Measurements from ENCODE around the gene GPC6.
"Not testable (repeated sequence)": the region's sequence is repeated elsewhere in the genome, so short reads cannot be mapped to it uniquely, and the experiment has no call there.

Gene GPC6

DNA sequence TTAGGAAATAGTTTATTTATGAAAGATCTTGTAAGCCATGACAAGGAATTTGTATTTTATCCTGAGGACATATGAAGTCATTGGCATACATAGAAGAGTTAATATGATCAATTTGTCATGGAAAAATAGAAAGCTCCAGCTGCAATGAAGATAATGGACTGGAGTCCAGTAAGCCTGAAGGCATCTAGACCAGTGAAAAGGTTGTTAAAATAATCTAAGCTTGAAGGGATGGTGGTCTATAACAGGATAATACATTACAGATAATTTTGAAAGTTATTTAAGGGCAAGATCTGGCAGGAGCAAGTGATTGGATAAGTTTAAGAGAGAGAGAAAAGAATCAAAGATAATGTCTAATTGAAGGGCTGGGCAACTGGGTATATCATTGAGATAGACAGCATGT, 224.2 kb downstream of the GPC6 start:
- DNase-seq: no peak

DNA sequence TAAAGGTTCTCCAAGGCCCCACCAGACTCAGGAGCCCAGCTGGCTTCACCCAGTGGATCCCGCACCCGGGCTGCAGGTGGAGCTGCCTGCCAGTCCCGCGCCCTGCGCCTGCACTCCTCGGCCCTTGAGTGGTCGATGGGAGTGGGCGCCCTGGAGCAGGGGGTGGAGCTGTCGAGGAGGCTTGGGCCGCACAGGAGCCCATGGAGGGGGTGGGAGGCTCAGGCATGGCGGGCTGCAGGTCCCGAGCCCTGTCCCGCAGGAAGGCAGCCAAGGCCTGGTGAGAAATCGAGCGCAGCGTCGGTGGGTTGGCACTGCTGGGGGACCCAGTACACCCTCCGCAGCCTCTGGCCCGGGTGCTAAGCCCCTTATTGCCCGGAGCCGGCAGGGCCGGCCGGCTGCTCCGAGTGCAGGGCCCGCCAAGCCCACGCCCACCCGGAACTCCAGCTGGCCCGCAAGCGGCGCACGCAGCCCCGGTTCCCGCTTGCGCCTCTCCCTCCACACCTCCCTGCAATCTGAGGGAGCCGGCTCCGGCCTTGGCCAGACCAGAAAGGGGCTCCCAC, 228.1 kb downstream of the GPC6 start:
- DNase-seq: not testable (repeated sequence)

DNA sequence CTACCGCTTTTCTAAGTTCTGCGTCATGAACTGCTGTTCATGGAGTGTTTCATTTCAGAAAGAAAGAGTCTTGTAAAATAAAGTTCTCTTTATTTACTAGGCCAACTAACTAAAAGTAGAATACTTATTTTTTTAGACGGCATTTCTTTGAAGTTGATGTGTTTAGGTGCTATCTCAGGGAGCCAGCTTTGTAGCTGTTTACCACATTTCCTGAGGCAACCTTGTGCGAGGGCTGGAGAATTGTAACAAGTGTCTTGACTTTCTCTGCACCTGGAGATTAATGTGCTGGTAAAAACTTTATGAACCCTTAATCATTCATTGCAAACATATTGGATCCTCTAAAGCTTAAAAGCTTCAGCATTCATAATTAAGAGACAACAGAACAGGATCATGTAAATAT, 229.3 kb downstream of the GPC6 start:
- DNase-seq: peak; percentile 10

DNA sequence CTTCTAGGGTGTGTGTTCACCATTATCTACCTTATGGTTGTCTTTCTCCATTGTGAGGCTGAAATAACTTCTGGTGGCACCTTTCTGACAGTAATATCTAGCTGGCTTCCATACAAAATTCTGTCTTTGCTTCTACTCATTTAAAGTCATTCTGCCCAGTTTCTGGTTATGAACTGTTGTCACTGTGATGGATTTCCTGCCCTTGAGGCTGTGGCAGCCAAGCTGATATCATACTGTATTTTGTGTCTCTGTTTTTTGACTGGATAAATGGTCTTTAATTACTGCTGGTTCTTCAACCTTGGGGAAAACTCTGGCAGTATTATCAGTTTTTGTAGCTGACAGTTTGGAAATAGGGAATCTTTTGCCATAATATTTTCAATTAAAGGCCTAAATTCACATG, 233.4 kb downstream of the GPC6 start:
- DNase-seq: no peak

DNA sequence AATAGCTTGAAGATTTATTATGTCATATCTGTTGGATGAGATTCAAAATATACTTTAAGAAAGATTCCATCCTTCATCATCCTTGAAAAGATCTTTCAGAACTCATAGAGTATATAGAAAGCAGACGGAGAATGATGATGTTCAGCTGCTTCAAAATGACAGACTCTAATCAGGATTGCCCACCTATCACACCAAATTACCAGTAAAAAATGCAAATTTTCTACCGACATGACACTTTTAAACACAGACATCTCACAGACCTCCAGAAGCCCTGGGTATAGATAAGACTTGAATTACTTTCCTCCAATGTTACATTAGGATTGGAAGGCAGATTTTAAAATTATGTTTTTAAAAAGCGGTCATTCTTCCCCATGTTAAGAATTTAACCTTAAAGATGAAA, 235.5 kb downstream of the GPC6 start:
- DNase-seq: no peak

DNA sequence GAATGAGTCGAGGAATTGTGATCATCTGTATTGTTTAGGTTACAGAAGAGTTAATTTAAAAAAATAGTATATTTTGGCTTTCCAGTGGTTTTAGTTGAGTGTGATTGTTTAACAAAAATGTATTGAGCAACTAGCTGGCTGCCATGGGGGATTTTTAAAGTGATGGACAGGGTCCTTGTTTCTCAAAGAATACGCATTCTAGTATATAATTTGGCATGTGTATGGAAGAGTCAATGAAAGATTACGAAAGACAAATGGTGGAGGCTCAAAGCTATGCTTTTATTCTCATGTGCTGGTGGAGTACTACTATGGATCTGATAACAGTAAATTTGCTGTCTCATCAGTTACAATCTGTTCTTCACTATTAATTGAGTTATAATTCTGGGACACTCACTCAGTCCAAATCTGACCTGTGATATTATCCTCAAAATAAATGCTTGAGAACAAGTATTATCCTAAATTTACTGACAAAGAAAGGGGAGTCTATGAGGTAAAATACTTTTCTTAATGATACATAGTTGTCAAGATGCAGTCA, 240.0 kb downstream of the GPC6 start:
- DNase-seq: no peak

DNA sequence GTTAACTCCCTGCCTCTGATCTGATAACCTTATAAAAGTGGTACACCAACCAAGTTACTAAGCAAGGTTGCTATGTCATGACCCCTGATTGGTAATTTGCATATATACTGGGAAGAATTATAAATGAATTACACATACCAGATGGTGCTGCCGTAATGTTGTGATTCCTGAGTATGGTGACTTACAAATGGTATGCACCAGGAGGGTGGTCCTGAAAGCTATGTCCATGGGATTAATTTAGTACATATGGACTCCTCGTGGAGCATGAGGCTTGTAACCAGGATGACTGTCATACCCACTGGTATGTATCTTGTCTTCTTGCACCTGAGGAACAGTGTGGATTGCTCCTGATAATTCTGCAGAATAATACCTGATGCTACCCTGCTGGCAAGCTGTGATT, 240.6 kb downstream of the GPC6 start:
- DNase-seq: no peak

DNA sequence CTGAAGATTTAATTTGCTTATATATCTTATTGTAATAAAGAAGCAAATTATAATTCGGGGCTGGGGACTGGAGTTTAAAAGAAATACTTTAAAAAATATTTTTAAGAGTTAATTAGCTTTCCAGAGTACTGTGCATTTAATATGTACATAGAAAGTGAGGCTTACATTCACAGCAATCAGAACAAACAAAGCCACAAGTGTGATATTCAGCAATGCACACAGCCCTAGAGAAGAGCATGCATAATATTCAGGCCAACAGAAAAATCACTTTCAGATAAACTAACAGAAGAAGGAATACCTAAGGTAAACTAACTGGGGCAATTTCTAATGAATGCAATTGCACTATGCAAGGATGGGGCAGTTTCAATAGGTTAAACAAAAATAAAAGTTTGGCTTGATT, 241.8 kb downstream of the GPC6 start:
- DNase-seq: no peak

DNA sequence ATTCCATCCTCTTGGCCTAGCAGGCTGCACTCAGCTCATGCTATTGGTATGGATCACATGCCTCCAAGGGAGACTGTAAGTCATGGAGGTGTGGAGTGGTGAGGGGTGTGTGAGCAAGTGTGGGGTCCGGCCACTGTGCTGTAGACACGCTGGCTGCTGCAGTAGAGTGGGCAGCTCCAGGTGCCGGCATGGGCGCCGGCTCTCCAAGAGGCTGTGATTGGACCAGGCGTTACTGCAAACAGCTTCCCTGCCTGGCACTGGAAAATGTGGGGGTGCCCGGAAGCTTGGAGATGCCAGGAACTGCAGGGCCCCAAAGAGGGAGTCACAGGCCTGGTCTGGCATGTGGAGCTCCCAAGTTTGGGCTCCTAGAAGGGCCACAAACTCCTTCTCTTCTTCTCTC, 245.7 kb downstream of the GPC6 start:
- DNase-seq: no peak

DNA sequence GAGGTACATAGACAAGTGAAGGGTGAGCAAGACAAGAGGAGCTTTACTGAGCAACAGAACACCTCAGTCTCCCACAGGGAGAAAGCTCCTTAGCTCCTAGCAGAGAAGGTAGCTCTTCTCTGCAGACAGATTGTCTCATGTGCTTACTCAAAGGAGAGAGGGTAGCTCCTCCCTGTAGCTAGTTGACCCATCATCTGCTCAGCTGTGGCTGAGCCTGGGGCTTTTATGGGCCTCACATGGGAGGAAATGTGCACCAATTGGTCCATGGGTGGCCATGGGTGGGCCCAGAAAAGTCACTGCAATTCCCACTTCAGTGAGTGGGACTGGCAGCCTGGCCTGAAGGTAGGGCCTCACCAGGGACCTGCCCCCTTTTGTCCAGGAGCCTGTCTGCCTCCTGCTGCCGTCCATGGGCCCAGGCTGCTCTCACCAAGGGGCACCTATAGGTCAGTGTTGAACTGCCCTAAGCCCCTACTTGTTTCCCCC, 246.2 kb downstream of the GPC6 start:
- no peak for DNase-seq

DNA sequence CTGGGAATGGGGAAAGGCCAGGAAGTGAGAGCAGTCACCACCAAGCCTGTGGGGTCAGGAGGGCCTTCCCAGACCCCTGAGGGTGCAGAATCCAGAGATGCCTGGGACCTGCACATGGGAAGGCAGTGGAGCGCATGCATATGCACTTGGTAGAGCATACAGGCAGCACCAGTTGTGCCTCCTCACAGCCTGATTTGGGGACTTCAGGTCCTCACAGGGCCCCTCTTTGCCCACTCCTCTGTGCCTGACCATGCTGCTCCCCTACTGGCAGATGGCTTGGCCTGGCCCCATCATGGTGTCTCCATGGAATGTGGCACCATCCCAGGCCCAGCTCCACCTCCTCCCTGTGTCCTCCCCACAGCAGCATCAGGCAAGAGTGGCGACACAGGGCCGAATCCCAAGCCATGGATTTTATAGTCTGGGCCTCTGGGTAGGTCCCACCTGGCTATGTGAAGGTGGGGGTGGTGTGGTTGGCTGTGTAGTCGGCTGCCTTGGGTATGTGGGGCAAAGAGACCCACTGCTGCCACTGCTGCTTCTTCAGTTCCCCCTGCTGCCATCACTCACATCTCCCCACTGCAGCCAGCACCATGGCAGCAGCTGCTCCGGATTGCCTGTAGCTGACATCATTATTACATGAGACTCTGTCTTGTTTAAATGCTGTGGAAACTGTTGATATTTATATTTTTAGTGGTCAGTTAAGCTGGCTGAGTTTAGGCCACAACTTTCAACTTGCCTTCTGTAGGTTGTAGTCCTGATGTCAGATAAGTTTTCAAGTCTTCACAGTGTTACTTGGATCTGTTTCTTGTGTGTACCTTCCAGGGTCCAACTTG, 247.0 kb downstream of the GPC6 start:
- DNase-seq: no peak

DNA sequence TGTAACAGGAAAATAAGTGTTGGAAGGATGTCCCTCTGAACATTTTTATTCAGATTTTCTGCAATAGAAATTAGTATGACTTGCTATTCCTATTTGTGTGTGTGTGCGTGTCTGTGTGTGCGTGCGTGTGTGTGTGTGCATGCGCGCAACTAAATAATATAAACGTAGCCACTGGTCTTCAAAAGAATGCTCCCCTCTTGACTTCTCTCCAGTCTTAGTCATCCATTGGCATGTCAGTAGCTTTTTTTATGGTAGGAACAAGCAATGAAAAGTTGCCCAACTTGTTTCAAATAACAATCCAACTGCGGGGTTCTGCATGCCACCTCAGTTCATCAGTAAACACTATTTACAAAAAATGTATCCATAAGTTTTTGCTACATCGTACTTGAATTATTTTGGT, 249.6 kb downstream of the GPC6 start:
- DNase-seq: no peak

DNA sequence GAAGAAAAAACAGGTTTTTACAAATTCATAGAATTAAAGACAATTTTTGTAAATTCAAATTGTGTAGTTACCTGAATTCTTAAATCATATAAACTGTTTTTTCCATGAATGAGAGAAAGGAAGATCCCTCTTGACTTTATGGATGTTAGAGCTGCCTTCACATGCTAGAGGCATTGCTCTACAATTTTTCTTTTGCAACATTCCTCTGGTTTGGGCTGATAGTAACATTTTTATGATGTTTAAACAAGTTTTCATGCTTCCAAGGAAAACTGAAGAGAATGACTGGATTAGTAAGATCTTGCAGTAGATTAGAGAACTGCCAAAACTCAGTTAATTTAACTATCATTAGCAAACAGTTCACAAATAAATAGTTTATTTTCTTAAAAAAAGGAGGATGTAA, 250.6 kb downstream of the GPC6 start:
- no peak for DNase-seq

DNA sequence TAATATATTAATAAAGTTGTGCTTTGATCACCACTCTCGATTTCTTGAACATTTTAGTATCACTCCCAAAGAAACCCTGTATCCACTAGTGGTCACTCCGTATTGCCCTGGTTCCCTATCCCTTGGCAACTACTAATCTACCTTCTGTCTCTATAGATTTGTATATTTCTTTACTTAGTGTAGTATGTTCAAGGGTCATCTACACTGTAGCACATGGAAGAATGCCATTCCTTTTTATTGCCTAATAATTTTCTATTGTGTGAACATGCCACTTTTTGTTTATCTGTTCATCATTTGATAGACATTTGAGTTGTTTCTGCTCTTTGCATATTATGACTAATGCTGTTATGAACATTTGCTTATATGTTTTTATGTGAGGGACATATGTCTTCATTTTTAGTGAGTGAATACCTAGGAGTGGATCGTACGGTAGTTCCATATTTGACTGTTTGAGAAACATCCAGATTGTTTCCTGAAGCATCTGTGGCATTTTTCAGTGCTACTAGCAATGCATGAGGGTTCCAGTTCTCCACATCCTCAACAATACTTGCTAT, 254.0 kb downstream of the GPC6 start:
- no peak for DNase-seq

DNA sequence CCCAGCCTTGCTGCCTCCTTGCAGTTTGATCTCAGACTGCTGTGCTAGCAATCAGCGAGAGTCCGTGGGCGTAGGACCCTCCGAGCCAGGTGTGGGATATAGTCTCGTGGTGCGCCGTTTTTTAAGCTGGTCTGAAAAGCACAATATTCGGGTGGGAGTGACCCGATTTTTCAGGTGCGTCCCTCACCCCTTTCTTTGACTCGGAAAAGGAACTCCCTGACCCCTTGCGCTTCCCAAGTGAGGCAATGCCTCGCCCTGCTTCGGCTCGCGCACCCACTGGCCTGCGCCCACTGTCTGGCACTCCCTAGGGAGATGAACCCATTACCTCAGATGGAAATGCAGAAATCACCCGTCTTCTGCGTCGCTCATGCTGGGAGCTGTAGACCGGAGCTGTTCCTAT, 269.5 kb downstream of the GPC6 start:
- DNase-seq: not testable (repeated sequence)

DNA sequence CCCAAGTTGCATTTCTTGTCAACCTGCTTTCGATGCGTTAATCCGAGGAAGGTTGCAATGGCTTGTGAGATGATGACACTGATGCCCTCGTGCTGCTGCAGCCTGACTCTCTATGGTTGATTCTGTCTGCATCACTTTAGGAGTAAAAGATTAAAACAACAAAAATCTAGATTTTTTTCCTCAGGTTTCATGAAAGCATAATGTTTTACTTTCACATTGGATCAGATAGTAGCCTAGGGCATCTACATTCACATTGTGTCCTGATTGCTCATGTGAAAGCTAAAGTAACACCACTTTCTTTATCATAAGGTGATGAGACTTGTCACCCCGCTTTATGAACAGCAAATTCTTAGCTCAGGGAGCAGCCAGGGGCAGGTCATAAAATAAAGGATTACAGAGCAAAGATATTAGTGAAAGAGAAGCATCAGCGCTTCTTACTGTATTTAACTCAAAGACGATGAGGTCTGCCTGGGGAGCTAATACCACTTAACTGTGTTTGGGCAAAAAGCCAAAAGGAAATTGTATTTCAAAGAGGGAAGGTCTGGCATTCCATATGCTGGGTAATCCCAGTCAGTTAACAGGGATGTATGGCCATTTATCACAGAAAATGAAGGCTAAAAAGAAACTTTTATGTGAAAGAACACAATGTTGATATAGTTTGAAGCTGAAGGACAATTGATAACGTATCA, 270.5 kb downstream of the GPC6 start:
- DNase-seq: no peak

DNA sequence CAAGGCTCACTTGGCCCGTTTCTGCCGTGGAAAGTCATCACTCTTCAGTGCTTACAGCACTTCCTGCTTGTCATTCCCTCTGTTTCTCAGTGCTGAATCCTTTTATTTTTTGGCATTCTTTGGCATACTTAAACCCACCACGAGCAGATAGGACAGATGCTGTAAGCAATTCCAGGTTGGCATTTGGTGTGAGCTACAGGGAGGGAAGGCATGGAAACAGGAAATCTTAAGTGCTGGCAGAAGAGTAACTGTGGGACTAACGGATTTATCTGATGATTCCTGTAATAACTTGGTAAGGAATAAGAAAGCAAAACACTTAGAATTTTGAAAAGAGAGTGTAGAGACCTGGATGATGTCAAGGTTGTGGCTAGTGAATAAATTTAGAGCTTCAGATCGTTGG, 273.4 kb downstream of the GPC6 start:
- DNase-seq: no peak

DNA sequence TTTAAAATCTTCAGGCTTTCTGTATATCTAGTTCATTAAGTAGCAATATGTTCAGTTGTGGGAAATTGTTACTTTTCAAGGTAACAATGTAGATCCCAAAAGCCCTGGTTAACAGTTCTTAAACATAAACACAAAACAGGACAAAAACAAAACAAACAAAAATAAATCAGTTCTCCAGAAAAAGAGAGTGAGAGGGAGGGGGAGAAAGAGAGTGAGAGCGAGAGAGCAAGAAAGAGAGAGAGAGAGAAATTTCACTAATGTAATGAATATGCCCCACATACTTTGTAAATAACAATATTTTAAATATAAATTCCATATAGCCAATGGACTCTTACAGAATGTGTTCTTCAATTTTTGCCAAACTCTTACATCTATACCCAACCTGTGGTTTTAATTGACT, 275.5 kb downstream of the GPC6 start:
- DNase-seq: no peak

DNA sequence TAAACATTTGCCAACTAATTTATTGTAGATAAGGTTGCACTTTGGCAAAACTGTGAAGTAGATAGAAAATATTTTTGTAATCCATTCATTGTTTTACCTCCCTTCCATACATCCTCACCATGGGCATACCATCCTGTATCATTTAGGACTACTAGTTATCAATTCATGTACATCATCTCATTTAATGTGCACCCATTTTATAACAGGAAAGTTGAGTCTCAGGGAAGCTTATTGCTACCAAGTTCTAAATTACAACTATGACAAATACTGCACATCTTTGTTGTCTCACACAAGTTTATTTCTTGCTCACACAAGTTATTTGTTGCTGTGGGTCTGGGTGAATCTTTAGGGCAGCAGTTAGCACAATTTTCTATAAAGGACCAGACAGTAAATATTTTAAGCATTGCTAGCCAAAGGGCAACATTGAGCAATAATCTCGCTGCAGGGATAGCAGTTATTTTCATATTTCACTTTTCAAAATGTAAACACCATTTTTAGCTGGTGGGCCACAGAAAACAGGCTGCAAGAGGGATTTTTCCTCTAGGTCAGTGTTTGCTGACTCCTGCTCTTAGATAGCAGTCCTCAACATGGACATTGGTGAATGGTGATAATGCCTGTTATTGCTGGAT, 276.5 kb downstream of the GPC6 start:
- no peak for DNase-seq

DNA sequence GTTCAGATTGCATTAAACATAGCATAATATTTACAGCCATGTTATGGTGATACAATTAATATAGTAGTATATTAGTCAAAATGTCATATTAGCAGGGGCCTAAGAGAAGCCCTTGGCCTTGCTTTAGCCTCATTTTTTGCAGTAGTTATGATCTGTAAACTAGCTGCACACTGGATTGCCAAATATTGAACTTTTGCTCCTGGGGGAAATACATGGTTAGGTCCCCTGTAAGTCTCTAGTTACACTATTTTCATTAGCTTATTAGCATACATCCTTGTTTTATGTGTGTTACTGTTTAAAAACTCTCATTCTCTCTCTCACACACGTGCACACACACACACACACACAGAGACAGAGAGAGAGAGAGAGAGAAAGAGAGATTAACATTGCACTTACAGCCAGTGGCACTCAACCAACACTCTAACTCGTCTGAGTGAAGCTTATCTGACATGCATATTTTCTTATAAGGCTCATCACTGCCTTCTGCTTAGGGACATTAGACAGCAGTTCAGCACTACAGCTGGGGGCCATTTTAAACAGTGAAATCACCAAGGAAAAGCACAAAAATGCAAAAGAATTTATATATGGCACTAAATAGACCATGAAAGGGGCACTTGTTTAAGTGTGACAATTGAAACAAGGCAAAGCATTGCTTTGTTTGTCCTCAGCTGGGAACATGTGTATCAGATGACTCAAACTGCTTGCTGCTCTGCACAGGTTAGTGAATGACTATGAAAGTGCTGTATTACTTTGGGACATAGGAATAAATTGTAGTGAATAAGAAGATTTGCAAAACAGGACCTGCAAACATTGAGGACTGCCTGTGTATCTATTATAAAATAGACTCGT, 278.7 kb downstream of the GPC6 start:
- no peak for DNase-seq

DNA sequence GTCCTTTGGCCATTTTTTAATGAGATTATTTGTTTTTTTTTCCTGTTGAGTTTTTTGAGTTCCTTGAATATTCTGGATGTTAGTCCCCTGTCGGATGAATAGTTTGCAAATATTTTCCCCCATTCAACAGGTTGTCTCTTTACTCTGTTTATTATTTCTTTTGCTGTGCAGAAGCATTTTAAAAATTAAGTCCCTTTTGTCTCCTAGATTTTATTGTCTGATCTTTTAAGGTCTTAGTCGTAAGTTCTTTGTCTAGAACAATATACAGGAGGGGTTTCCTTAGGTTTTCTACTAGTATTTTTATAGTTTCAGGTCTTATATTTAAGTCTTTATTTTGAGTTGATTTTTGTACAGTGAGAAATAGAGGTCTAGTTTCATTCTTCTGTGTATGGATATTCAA, 284.4 kb downstream of the GPC6 start:
- DNase-seq: no peak

DNA sequence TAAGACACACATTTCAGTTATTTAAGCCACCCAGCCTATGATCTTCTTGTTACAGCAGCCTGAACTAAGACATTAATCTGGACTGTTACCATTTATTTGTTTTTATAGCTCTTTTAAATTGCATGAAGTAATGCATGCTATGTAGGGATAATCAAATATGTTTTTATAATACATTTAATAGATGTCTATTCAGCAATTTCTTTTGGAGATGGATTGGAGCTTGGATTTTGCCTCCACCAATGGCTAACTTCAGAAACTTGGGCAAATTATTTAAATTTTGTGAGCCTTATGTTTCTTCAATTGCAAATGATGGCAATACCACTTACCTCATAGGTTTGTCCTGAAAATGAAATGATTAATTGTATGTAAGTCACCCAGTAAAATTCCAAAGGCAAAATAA, 288.7 kb downstream of the GPC6 start:
- no peak for DNase-seq
